Neural crest cell (in vitro differentiated cells): ENCODE results near the gene NCAPD3. TPM values are rescaled to one million over a fixed set of nuclear protein-coding genes. Genes with fewer than 3 reads are reported as not detected.
"Not testable (repeated sequence)": the region's sequence is repeated elsewhere in the genome, so short reads cannot be mapped to it uniquely, and the experiment has no call there.

Experiments used
- DNase-seq: peaks from one replicate; pipeline ENCODE4 v3.0.0; 2021; ENCODE audit warnings: low read depth, mixed read lengths, low spot score
- H3K27ac Mint-ChIP-seq: one replicate; pipeline ENCODE4 v1.8.0; 2021; ENCODE audit warnings: mild to moderate bottlenecking, mixed read lengths; ENCODE audit not compliant: unreplicated experiment
- H3K27me3 Mint-ChIP-seq: 2 replicates; pipeline ENCODE4 v1.8.0; 2021; ENCODE audit warnings: low read depth, mild to moderate bottlenecking, mixed read lengths
- H3K36me3 Mint-ChIP-seq: 2 replicates; pipeline ENCODE4 v1.8.0; 2021; ENCODE audit warnings: low read depth, mild to moderate bottlenecking, mixed read lengths
- H3K4me1 Mint-ChIP-seq: 2 replicates; pipeline ENCODE4 v1.8.0; 2021; ENCODE audit warnings: mixed read lengths
- H3K4me3 Mint-ChIP-seq: one replicate; pipeline ENCODE4 v1.8.0; 2021; ENCODE audit warnings: mild to moderate bottlenecking, mixed read lengths
- H3K9me3 Mint-ChIP-seq: 2 replicates; pipeline ENCODE4 v1.8.0; 2021; ENCODE audit warnings: mixed read lengths
- CTCF ChIP-seq: fragments of 200-600 bp; sonication (generic); conservative IDR thresholded peaks from 2 replicates; pipeline ENCODE4 v1.5.0; 2021; ENCODE audit warnings: antibody characterized with exemption, mild to moderate bottlenecking
- total RNA-seq: library from RNA; stranded (reverse); gene quantifications from 2 replicates; pipeline ENCODE4 v1.2.1, GENCODE V29; 2021

NCAPD3 gene
- total RNA-seq, 1 donor from 2014 or later = 53.8 TPM

- Mint-ChIP-seq H3K36me3 (peaks cover 18% of the 10 kb centered on the region), H3K27ac (no peak overlapping the region), H3K27me3 (no peaks in the 10 kb centered on the region), H3K9me3 (no peaks in the 10 kb centered on the region), H3K4me3 (no peak overlapping the region), H3K4me1 (peaks cover 7% of the 10 kb centered on the region)
- no peak for TF ChIP-seq CTCF
- no peak for DNase-seq
Measured at GRCh38 chr11:134205729-134206128, 18.0 kb downstream of the NCAPD3 start.

- TF ChIP-seq CTCF = no peak
- peaks cover 25% of the 10 kb centered on the region for H3K36me3 Mint-ChIP-seq
- H3K4me3 Mint-ChIP-seq = no peak overlapping the region
- H3K4me1 Mint-ChIP-seq = no peaks in the 10 kb centered on the region
- no peaks in the 10 kb centered on the region for H3K9me3 Mint-ChIP-seq
- DNase-seq = no peak
- H3K27me3 Mint-ChIP-seq = no peaks in the 10 kb centered on the region
- no peak overlapping the region for H3K27ac Mint-ChIP-seq
Measured at GRCh38 chr11:134202661-134203060, 21.1 kb downstream of the NCAPD3 start.

- no peak for TF ChIP-seq CTCF
- Mint-ChIP-seq H3K27ac (no peak overlapping the region), H3K27me3 (no peaks in the 10 kb centered on the region), H3K4me3 (no peak overlapping the region), H3K9me3 (no peaks in the 10 kb centered on the region), H3K4me1 (no peaks in the 10 kb centered on the region), H3K36me3 (peaks cover 25% of the 10 kb centered on the region)
- DNase-seq = no peak
Measured at GRCh38 chr11:134200688-134201087, 23.1 kb downstream of the NCAPD3 start.

- no peak for TF ChIP-seq CTCF
- no peak overlapping the region for H3K4me3 Mint-ChIP-seq
- DNase-seq = no peak
- H3K27me3 Mint-ChIP-seq = no peaks in the 10 kb centered on the region
- no peaks in the 10 kb centered on the region for H3K4me1 Mint-ChIP-seq
- H3K9me3 Mint-ChIP-seq = no peaks in the 10 kb centered on the region
- no peak overlapping the region for H3K27ac Mint-ChIP-seq
- H3K36me3 Mint-ChIP-seq = peaks cover 25% of the 10 kb centered on the region
Measured at GRCh38 chr11:134199531-134199930, 24.2 kb downstream of the NCAPD3 start.

- no peak overlapping the region for H3K27ac Mint-ChIP-seq
- H3K4me1 Mint-ChIP-seq = no peaks in the 10 kb centered on the region
- H3K4me3 Mint-ChIP-seq = no peak overlapping the region
- H3K36me3 Mint-ChIP-seq = peaks cover 18% of the 10 kb centered on the region
- no peaks in the 10 kb centered on the region for H3K9me3 Mint-ChIP-seq
- TF ChIP-seq CTCF = no peak
- H3K27me3 Mint-ChIP-seq = no peaks in the 10 kb centered on the region
- no peak for DNase-seq
Measured at GRCh38 chr11:134196756-134197155, 27.0 kb downstream of the NCAPD3 start.

GRCh38 chr11:134188092-134188491 lies 35.7 kb downstream of the NCAPD3 start:
- not testable (repeated sequence) for H3K4me3 Mint-ChIP-seq, DNase-seq, H3K27me3 Mint-ChIP-seq, H3K27ac Mint-ChIP-seq, H3K9me3 Mint-ChIP-seq, H3K4me1 Mint-ChIP-seq
- peaks cover 34% of the 10 kb centered on the region for H3K36me3 Mint-ChIP-seq
